HUES6 (cell line): ENCODE results near the gene SERPINA6.

Experiments used
- H3K27ac ChIP-seq: 2 replicates; pipeline ENCODE4 v1.7.0; 2013; ENCODE audit warnings: low read depth, mild to moderate bottlenecking, low read length, inconsistent platforms
- H3K27me3 ChIP-seq: 2 replicates; pipeline ENCODE4 v1.6.1; 2013; ENCODE audit warnings: low read length; ENCODE audit not compliant: control insufficient read depth, insufficient read depth
- H3K36me3 ChIP-seq: 2 replicates; pipeline ENCODE4 v1.6.1; 2013; ENCODE audit warnings: low read length; ENCODE audit not compliant: control insufficient read depth, insufficient read depth
- H3K4me1 ChIP-seq: 2 replicates; pipeline ENCODE4 v1.6.1; 2013; ENCODE audit warnings: low read length; ENCODE audit not compliant: control insufficient read depth, insufficient read depth
- H3K4me3 ChIP-seq: 2 replicates; pipeline ENCODE4 v1.5.1; 2013; ENCODE audit warnings: low read depth, low read length
- H3K9ac ChIP-seq: one replicate; pipeline ENCODE4 v1.6.1; 2013; ENCODE audit warnings: mild to moderate bottlenecking, low read length
- H3K9me3 ChIP-seq: 2 replicates; pipeline ENCODE4 v1.6.1; 2013; ENCODE audit warnings: low read depth, low read length; ENCODE audit not compliant: control insufficient read depth, insufficient read depth

Gene SERPINA6

DNA sequence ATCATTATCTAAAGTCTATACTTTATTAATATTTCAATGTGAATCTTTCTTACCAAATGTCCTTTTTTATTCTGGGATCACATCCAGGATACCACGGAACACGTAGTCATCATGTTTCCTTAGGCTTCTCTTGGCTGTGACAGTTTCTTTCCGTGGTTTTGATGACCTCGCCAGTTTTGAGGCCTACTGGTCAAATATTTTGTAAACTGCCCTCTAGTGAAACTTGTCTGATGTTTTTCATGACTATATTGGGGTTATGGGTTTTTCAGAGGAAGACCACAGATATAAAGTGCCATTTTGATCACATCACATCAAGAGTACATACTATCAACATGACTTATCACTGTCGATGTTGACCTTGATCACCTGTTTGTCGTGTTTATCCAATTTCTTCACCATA lies 14.1 kb upstream of the SERPINA6 start:
- no peak overlapping the region for H3K9ac ChIP-seq
- H3K4me3 ChIP-seq: no peak overlapping the region
- no peaks in the 10 kb centered on the region for H3K9me3 ChIP-seq
- H3K4me1 ChIP-seq: no peaks in the 10 kb centered on the region
- H3K36me3 ChIP-seq: no peaks in the 10 kb centered on the region
- no peak overlapping the region for H3K27ac ChIP-seq
- H3K27me3 ChIP-seq: no peaks in the 10 kb centered on the region

DNA sequence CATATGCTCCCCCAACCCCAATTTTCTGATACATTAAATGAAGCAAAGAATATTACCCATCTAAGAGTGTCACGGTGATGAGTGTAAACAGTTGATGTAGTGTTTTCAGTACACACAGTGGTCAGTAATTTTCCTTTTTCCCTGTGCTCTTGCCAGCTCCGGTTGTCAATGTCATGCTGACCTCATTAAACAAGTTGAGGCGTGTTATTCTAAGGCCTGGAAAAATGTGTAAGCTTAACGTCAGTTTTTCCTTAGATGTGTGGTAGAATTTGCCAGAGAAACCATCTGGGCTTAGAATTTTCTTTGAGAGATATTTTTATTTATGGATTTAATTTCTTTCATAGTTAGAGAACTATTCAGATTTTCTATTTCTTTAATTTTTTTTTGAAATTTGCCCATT lies 11.7 kb upstream of the SERPINA6 start:
- no peaks in the 10 kb centered on the region for H3K9me3 ChIP-seq
- H3K9ac ChIP-seq: no peak overlapping the region
- no peaks in the 10 kb centered on the region for H3K36me3 ChIP-seq
- H3K27me3 ChIP-seq: no peaks in the 10 kb centered on the region
- H3K27ac ChIP-seq: no peak overlapping the region
- no peak overlapping the region for H3K4me3 ChIP-seq
- no peaks in the 10 kb centered on the region for H3K4me1 ChIP-seq

DNA sequence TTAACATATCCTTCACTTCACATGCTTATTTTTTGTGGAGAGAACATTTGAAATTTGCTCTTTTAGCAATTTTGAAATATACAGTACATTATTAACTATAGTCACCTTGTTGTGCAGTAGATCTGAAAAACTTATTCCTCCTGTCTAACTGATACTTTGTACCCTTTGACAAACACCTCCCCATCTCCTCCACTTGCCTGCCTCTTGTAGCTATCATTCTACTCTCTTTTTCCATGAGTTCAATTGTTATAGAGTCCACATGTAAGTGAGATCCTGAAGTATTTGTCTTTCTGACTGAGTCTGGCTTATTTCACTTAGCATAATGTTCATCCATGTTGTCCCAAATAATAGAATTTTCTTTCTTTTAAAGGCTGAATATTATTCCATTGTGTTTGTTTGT lies 9.5 kb upstream of the SERPINA6 start:
- Histone ChIP-seq H3K36me3 (no peaks in the 10 kb centered on the region), H3K9ac (no peak overlapping the region), H3K27ac (no peak overlapping the region), H3K27me3 (no peaks in the 10 kb centered on the region), H3K4me1 (no peaks in the 10 kb centered on the region), H3K9me3 (no peaks in the 10 kb centered on the region), H3K4me3 (no peak overlapping the region)

DNA sequence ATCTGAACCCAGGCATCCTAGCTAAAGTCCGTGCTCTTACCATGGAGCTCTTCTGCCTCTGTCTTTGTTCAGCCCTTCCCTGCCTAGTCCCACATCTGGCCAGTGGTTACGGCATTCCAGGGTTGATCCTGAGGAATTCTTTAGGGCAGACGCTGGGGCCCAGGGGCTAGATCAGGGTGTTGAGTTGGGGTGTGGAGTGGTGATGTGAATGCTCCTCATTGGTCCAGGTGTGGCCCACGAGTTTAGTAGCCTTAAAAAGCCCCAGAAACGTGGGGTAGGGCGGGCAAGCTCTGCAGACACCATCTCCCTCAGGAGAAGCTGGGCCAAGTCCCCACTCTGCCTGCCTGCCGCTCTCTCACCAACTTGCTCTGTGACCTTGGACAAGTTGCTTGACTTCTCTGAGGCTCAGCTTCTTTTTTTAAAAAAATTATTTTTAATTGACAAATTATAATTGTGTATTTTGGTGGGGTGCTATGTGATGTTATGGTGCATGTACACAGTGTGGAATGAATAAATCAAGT lies 9.0 kb upstream of the SERPINA6 start:
- no peaks in the 10 kb centered on the region for H3K36me3 ChIP-seq
- no peak overlapping the region for H3K9ac ChIP-seq
- no peaks in the 10 kb centered on the region for H3K4me1 ChIP-seq
- no peaks in the 10 kb centered on the region for H3K9me3 ChIP-seq
- H3K27ac ChIP-seq: no peak overlapping the region
- H3K27me3 ChIP-seq: no peaks in the 10 kb centered on the region
- no peak overlapping the region for H3K4me3 ChIP-seq

DNA sequence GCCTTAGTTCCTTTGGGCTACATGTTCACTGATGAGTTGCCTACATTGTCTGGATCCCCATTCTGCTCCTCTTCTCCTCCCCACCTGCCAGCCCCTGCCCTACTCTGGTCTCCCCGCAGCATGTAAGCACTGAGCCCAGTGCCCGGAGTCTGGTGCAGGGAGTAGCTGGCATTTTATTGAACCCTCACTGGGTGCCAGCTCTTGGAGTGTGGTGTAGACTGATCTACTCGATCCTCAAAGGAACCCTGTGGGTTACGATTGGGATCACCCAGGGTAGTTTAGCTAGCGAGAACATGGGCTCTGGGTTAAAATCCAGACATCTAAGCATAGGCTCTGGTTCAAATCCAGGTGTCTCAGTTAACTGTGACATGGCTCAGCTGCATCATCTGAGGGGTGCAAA lies 8.3 kb upstream of the SERPINA6 start:
- Histone ChIP-seq H3K9me3 (no peaks in the 10 kb centered on the region), H3K27me3 (no peaks in the 10 kb centered on the region), H3K36me3 (no peaks in the 10 kb centered on the region), H3K9ac (no peak overlapping the region), H3K4me3 (no peak overlapping the region), H3K27ac (no peak overlapping the region), H3K4me1 (no peaks in the 10 kb centered on the region)

DNA sequence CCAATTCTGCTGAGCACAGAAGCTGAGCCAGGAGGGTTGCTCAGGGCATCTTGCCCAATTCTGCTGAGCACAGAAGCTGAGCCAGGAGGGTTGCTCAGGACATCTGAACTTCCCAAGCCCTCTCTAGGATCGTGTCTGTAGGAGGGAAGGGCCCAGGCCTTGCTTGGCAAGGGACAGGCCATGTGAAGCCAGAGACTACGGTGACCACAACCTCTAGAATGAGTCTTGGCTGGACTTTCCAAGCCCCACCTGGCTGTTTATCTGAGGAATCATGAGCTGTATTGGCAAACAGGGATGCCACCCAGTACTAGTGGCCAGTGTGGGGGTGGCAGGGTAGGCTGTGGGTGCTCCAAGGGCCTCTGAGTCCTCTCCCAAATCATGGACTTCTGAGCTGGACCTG lies 7.7 kb upstream of the SERPINA6 start:
- H3K27ac ChIP-seq: no peak overlapping the region

DNA sequence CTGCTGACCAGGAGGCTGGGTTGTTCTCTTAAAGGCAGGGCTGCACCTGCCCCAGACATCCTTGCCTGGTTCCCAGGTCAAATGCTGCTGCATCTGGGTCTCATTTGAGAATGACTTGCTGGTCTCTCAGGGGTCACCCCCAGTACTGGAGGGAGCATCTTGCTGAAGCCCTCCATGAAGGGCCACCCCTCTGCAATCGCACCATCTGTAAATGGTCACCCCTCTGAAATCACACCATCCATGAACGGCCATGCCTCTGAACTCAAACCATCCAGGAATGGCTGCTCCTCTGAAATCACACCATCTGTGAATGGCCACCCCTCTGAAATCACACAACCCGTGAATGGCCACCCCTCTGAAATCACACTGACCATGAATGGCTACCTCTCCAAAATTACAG lies 7.3 kb upstream of the SERPINA6 start:
- Histone ChIP-seq H3K36me3 (no peaks in the 10 kb centered on the region), H3K27me3 (no peaks in the 10 kb centered on the region), H3K4me3 (no peak overlapping the region), H3K9me3 (no peaks in the 10 kb centered on the region), H3K4me1 (no peaks in the 10 kb centered on the region), H3K27ac (no peak overlapping the region), H3K9ac (no peak overlapping the region)

More for the DNA sequence above, 7.7 kb upstream of the SERPINA6 start:
- Histone ChIP-seq H3K4me1 (no peaks in the 10 kb centered on the region), H3K36me3 (no peaks in the 10 kb centered on the region), H3K4me3 (no peak overlapping the region), H3K27me3 (no peaks in the 10 kb centered on the region), H3K9me3 (no peaks in the 10 kb centered on the region), H3K9ac (no peak overlapping the region)

DNA sequence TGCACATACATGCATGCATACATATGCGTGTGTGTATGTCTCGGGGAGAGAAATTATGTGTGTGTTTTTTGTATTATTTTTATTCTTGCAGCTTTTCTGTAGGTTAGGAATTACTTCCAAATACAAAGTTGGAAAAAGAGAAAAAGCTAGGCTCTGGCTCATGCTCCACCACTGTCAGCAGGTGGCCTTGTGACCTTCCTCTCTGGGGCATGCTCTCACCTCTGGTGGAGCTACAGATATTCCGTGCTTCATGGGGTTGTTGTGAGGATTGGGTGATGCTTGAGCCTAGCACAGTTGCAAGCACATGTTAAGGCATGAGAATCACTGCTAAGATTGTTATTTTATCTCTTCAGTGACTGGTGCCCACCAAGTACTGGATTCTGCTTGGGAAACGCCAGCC lies 6.7 kb upstream of the SERPINA6 start:
- H3K9ac ChIP-seq: no peak overlapping the region
- H3K4me1 ChIP-seq: no peaks in the 10 kb centered on the region
- H3K9me3 ChIP-seq: no peaks in the 10 kb centered on the region
- no peaks in the 10 kb centered on the region for H3K27me3 ChIP-seq
- no peak overlapping the region for H3K27ac ChIP-seq
- no peaks in the 10 kb centered on the region for H3K36me3 ChIP-seq
- no peak overlapping the region for H3K4me3 ChIP-seq

DNA sequence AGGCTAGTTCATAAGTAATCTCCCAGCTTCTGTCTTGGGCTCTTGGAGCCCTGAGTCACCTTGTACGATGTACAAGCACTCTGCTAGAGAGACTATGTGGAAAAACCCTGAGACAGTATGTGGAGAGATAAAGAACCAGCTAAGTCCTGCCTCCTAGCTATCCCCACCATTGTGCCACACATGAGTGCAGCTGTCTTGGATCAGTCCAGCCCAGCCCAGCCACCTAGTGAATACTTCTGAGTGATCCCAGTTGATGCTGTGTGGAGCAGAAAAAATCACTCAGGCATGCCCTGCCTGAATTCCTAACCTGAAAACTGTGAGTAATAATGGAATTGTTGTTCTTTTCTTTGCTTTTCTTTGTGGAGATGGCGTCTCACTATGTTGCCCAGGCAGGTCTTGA lies 5.1 kb upstream of the SERPINA6 start:
- H3K27me3 ChIP-seq: no peaks in the 10 kb centered on the region
- no peak overlapping the region for H3K4me3 ChIP-seq
- no peaks in the 10 kb centered on the region for H3K36me3 ChIP-seq
- no peaks in the 10 kb centered on the region for H3K4me1 ChIP-seq
- H3K27ac ChIP-seq: no peak overlapping the region
- H3K9ac ChIP-seq: no peak overlapping the region
- no peaks in the 10 kb centered on the region for H3K9me3 ChIP-seq

DNA sequence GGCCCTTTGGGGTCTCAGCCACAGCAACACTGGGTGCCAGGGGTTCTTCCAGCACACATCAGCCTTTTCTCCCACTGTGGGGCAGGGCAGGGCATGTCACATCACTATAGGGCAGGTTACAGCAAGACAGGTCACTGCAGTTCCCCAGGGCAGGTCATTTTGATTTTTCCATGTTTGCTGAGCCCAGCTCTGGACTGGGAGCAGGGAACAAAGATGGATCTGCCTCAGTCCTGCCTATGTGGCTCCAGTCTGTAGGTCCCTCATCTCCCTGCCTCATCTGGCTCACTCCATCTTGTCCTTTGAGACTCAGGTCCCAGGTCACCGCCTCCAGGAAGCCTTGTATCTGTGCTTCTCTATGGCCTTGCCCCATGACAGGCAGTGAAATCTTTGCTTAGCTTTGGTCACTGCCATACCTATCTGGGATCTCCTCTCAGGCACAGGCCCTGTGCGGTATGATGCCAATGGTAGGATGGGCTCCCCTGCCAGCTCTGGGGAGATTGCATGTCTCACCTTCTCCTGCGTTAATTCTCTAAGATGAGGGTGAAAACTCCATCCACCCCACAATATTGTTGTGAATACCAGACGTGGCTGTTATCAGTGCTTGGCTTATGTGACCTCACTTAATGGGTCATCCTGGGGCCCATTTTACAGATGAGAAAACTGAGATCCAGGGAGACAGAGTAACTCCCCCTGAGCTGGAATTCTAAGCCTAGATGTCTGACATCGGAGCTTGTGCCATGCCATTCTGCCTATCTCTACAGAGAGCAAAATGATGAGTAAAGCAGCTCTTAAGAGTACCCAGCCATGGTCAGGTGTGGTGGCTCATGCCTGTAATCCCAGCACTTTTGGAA lies 1.5 kb downstream of the SERPINA6 start:
- H3K27me3 ChIP-seq: no peaks in the 10 kb centered on the region
- no peaks in the 10 kb centered on the region for H3K4me1 ChIP-seq
- no peaks in the 10 kb centered on the region for H3K9me3 ChIP-seq
- no peaks in the 10 kb centered on the region for H3K36me3 ChIP-seq
- no peak overlapping the region for H3K27ac ChIP-seq
- H3K4me3 ChIP-seq: no peak overlapping the region
- H3K9ac ChIP-seq: no peak overlapping the region

DNA sequence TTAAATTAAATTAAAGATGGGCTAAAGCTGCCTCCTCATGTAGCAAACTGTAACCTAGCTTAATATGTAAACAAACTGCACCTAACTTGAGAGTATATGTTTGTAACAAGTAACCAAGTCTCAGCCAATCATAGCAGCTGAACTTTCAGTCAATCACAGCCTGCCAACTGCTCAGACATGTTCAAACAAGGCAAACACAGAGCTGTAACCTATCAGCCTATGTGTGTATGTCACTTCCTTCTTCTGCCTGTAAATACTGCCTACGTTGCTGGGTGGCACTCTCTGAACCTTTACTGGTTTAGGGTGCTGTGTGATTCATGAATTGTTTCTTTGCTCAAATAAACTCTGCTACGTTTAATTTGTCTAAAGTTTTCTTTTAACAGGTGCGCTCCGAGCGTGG lies 2.9 kb downstream of the SERPINA6 start:
- Histone ChIP-seq H3K27me3 (no peaks in the 10 kb centered on the region), H3K9ac (no peak overlapping the region), H3K4me1 (no peaks in the 10 kb centered on the region)

More for the DNA sequence above, 2.9 kb downstream of the SERPINA6 start:
- Histone ChIP-seq H3K9me3 (no peaks in the 10 kb centered on the region), H3K36me3 (no peaks in the 10 kb centered on the region), H3K27ac (no peak overlapping the region), H3K4me3 (no peak overlapping the region)
